ENCODE results near the gene PADI2.

DNA sequence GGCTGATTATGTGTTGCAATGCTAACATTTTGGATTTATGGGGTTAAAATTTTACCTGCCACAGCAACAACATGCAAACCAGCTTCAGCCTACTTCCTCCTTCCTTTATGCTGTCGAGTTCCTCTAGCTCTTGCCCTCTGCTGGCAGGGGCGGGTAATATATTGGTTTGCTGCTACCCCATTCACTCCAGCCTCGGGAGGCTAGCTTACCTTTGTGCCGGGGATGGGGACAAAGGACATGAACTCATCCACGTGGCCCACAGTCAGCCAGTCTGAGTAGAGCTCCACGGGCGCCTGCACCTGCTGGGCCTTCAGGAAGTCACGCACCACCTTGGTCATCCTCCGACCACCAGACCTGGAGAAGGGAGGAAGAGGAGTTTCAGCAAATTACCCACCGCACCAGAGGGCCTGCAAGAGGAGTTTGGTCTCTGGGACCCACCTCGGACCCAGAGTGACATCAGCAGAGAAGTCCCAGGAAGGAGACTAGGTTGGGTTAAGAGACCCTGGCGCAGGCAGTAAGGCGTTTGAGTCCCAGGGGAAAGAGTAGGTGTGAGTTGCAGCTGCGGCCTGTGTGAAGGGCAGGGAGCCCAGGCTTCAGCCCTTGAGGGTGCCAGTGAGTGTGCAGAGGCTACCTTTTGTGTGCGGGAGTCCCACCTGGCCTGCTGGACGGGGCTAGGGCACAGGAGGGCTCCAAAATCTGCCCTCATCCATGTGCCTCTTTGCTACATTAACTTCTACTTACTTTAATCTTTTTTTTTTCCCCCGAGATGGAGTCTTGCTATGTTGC lies 43.6 kb downstream of the PADI2 start:
- no peak for TF ChIP-seq POLR2A (IDR thresholded peaks at IDR 0.05)
- TF ChIP-seq, protein P1, sequence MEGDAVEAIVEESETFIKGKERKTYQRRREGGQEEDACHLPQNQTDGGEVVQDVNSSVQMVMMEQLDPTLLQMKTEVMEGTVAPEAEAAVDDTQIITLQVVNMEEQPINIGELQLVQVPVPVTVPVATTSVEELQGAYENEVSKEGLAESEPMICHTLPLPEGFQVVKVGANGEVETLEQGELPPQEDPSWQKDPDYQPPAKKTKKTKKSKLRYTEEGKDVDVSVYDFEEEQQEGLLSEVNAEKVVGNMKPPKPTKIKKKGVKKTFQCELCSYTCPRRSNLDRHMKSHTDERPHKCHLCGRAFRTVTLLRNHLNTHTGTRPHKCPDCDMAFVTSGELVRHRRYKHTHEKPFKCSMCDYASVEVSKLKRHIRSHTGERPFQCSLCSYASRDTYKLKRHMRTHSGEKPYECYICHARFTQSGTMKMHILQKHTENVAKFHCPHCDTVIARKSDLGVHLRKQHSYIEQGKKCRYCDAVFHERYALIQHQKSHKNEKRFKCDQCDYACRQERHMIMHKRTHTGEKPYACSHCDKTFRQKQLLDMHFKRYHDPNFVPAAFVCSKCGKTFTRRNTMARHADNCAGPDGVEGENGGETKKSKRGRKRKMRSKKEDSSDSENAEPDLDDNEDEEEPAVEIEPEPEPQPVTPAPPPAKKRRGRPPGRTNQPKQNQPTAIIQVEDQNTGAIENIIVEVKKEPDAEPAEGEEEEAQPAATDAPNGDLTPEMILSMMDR (IDR thresholded peaks at IDR 0.05): no peak

All from tibial nerve (tissue), 3 donors.